ENCODE measurements around the gene DAPK1. TPM values are rescaled to one million over a fixed set of nuclear protein-coding genes. Genes with fewer than 3 reads are reported as not detected.

The DAPK1 gene
- total and polyA plus RNA-seq, 2 experiments from 2014 or later = 44.4 to 62.3 TPM

- Histone ChIP-seq H2AFZ (no peak overlapping the region), H4K20me1 (ENCODE audit: insufficient read depth, poor library complexity, severe bottlenecking) (no peaks in the 10 kb centered on the region), H3K27ac (peak overlapping the region; percentile 22), H3K36me3 (replicated peaks; ENCODE audit: insufficient read depth, low read depth) (no peaks in the 10 kb centered on the region), H3K9me3 (ENCODE audit: low read depth) (no peaks in the 10 kb centered on the region), H3K79me2 (peaks cover 24% of the 10 kb centered on the region), H3K9me2 (replicated peaks; ENCODE audit: insufficient read depth) (no peaks in the 10 kb centered on the region), H3K27me3 (no peaks in the 10 kb centered on the region), H3K4me1 (ENCODE audit: insufficient read depth) (peaks cover 20% of the 10 kb centered on the region), H3K4me2 (no peak overlapping the region), H3K4me3 (no peak overlapping the region)
- no peak for TF ChIP-seq EZH2phosphoT487 (IDR thresholded peaks at IDR 0.05; ENCODE audit: low read depth, severe bottlenecking, unreplicated experiment)
- no peak for TF ChIP-seq EZH2 (IDR thresholded peaks at IDR 0.05; ENCODE audit: borderline replicate concordance)
- TF ChIP-seq CTCF (IDR thresholded peaks at IDR 0.05; ENCODE audit: poor library complexity) = no peak
- DNase-seq (ENCODE audit: low spot score) = no peak
- 76% methylated on average over 3 of the region's 3 CpGs for WGBS (ENCODE audit: low lambda C conversion rate, missing lambda C conversion rate)
Measured at GRCh38 chr9:87607859-87608258, 110.2 kb downstream of the DAPK1 start.

GRCh38 chr9:87609002-87609401 lies 111.3 kb downstream of the DAPK1 start:
- Histone ChIP-seq H3K9me2 (replicated peaks; ENCODE audit: insufficient read depth) (no peaks in the 10 kb centered on the region), H3K4me2 (no peak overlapping the region), H3K79me2 (peaks cover 17% of the 10 kb centered on the region), H3K4me1 (ENCODE audit: insufficient read depth) (peaks cover 32% of the 10 kb centered on the region), H3K36me3 (replicated peaks; ENCODE audit: insufficient read depth, low read depth) (no peaks in the 10 kb centered on the region), H3K9me3 (ENCODE audit: low read depth) (no peaks in the 10 kb centered on the region), H3K27ac (no peak overlapping the region), H2AFZ (no peak overlapping the region), H3K4me3 (no peak overlapping the region), H4K20me1 (ENCODE audit: insufficient read depth, poor library complexity, severe bottlenecking) (no peaks in the 10 kb centered on the region), H3K27me3 (no peaks in the 10 kb centered on the region)
- 96% methylated on average over 11 of the region's 11 CpGs for WGBS (ENCODE audit: low lambda C conversion rate, missing lambda C conversion rate)
- TF ChIP-seq EZH2 (IDR thresholded peaks at IDR 0.05; ENCODE audit: borderline replicate concordance) (no peak), CTCF (IDR thresholded peaks at IDR 0.05; ENCODE audit: poor library complexity) (no peak), EZH2phosphoT487 (IDR thresholded peaks at IDR 0.05; ENCODE audit: low read depth, severe bottlenecking, unreplicated experiment) (no peak)
- no peak for DNase-seq (ENCODE audit: low spot score)

- no peak for DNase-seq (ENCODE audit: low spot score)
- TF ChIP-seq EZH2phosphoT487 (IDR thresholded peaks at IDR 0.05; ENCODE audit: low read depth, severe bottlenecking, unreplicated experiment) (no peak), EZH2 (IDR thresholded peaks at IDR 0.05; ENCODE audit: borderline replicate concordance) (no peak), CTCF (IDR thresholded peaks at IDR 0.05; ENCODE audit: poor library complexity) (no peak)
- no peak overlapping the region for H3K27ac ChIP-seq
- H3K4me1 ChIP-seq (ENCODE audit: insufficient read depth) = peaks cover 35% of the 10 kb centered on the region
- no peaks in the 10 kb centered on the region for H3K9me2 ChIP-seq (replicated peaks; ENCODE audit: insufficient read depth)
- no peak overlapping the region for H3K4me2 ChIP-seq
- H3K79me2 ChIP-seq = peaks cover 17% of the 10 kb centered on the region
- no peaks in the 10 kb centered on the region for H4K20me1 ChIP-seq (ENCODE audit: insufficient read depth, poor library complexity, severe bottlenecking)
- H3K27me3 ChIP-seq = no peaks in the 10 kb centered on the region
- no peaks in the 10 kb centered on the region for H3K9me3 ChIP-seq (ENCODE audit: low read depth)
- H3K36me3 ChIP-seq (replicated peaks; ENCODE audit: insufficient read depth, low read depth) = no peaks in the 10 kb centered on the region
- 97% methylated on average over 5 of the region's 5 CpGs for WGBS (ENCODE audit: low lambda C conversion rate, missing lambda C conversion rate)
- H3K4me3 ChIP-seq = no peak overlapping the region
- no peak overlapping the region for H2AFZ ChIP-seq
Measured at GRCh38 chr9:87609486-87609885, 111.8 kb downstream of the DAPK1 start.
